Endothelial cell of umbilical vein (primary cell): Measurements from ENCODE around the gene PLEKHA7. TPM values are rescaled to one million over a fixed set of nuclear protein-coding genes. Genes with fewer than 3 reads are reported as not detected.

Source experiments
- BruUV-seq: library from RNA; stranded (reverse); fragments of 400-500 nt; replicated peaks from 2 replicates; lab custom pipeline; 2021; lab: Mats Ljungman, UMichigan
- CTCF ChIA-PET: fragments of 300-600, 350-600 bp; sonication (Branson Sonifier 250); formaldehyde crosslinking; loops from one replicate; lab custom pipeline; 2021; ENCODE audit warnings: antibody characterized with exemption, inconsistent platforms; lab: Charles Lee
- POLR2A ChIA-PET: fragments of 300-600, 350-600 bp; sonication (Branson Sonifier 250); formaldehyde crosslinking; loops from one replicate; lab custom pipeline; 2021; ENCODE audit warnings: antibody characterized with exemption, inconsistent platforms; lab: Charles Lee
- DNase-seq: peaks from one replicate; pipeline ENCODE4 v3.0.0-alpha.2; 2011; ENCODE audit warnings: low read depth, low spot score
- FAIRE-seq: peaks from 2 replicates; lab custom pipeline; 2011; peaks lifted over from hg19 to GRCh38; lab: Jason Lieb, UNC
- H2AFZ ChIP-seq: 2 replicates; pipeline ENCODE4 v1.6.0; 2012; ENCODE audit warnings: low read depth, low read length, control low read depth, inconsistent platforms
- H3K27ac ChIP-seq: 2 replicates; pipeline ENCODE4 v1.5.1; 2011; ENCODE audit warnings: low read depth, mild to moderate bottlenecking, control low read depth, low read length, moderate library complexity; ENCODE audit not compliant: insufficient read depth
- H3K27me3 ChIP-seq, 2 experiments: 2 replicates each; pipeline versions ENCODE4 v1.6.0 to v1.6.1; 2011; ENCODE audit warnings: low read length in 2 of 2, mixed read lengths in 1 of 2; ENCODE audit not compliant: control insufficient read depth in 2 of 2, insufficient read depth in 2 of 2
- H3K36me3 ChIP-seq, 2 experiments: 2 replicates in 1 of 2; 3 replicates in 1 of 2; pipeline ENCODE4 v1.5.1; 2011; ENCODE audit warnings: low read length in 2 of 2, mild to moderate bottlenecking in 1 of 2, moderate library complexity in 1 of 2; ENCODE audit not compliant: control insufficient read depth in 2 of 2, insufficient read depth in 2 of 2; ENCODE audit errors: extremely low read depth in 1 of 2
- H3K4me1 ChIP-seq: 3 replicates; pipeline ENCODE4 v1.5.1; 2011; ENCODE audit warnings: mild to moderate bottlenecking, low read length; ENCODE audit not compliant: control insufficient read depth, insufficient read depth; ENCODE audit errors: extremely low read depth
- H3K4me2 ChIP-seq: 2 replicates; pipeline ENCODE4 v1.6.1; 2011; ENCODE audit warnings: low read length, control low read depth, mixed read lengths; ENCODE audit not compliant: insufficient read depth
- H3K4me3 ChIP-seq, 3 experiments: fragments of 200-600 bp in 1 of 3; sonication (generic), shearing (Covaris generic) in 1 of 3; replicated peaks in 1 of 3; 2 replicates each; pipeline ENCODE4 v1.5.1; 2011 to 2016; ENCODE audit warnings: control low read depth in 3 of 3, low read length in 3 of 3, mild to moderate bottlenecking in 2 of 3, inconsistent platforms in 1 of 3, low read depth in 1 of 3, moderate library complexity in 1 of 3; ENCODE audit not compliant: insufficient read depth in 1 of 3
- H3K79me2 ChIP-seq: 2 replicates; pipeline ENCODE4 v1.6.0; 2012; ENCODE audit warnings: low read length, inconsistent platforms; ENCODE audit not compliant: control insufficient read depth, insufficient read depth
- H3K9ac ChIP-seq: replicated peaks from 2 replicates; pipeline ENCODE3; 2011; ENCODE audit warnings: low read length, control low read depth; ENCODE audit not compliant: insufficient read depth; ENCODE audit errors: extremely low read depth
- H3K9me1 ChIP-seq: replicated peaks from 3 replicates; pipeline ENCODE4 v1.6.0; 2011; ENCODE audit warnings: mild to moderate bottlenecking, low read length; ENCODE audit not compliant: control insufficient read depth, insufficient read depth; ENCODE audit errors: extremely low read depth
- H3K9me3 ChIP-seq: replicated peaks from 2 replicates; pipeline ENCODE4 v1.5.1; 2012; ENCODE audit warnings: low read length, inconsistent platforms; ENCODE audit not compliant: control insufficient read depth, insufficient read depth
- H4K20me1 ChIP-seq: replicated peaks from 2 replicates; pipeline ENCODE3; 2011; ENCODE audit warnings: mild to moderate bottlenecking, low read length; ENCODE audit not compliant: control insufficient read depth, insufficient read depth; ENCODE audit errors: extremely low read depth
- EZH2 ChIP-seq: IDR thresholded peaks from 2 replicates; pipeline ENCODE4 v1.6.1; 2012; ENCODE audit warnings: borderline replicate concordance, low read depth, mild to moderate bottlenecking, moderate library complexity, low read length, inconsistent platforms; ENCODE audit not compliant: severe bottlenecking
- GATA2 ChIP-seq: IDR thresholded peaks from 2 replicates; pipeline ENCODE4 v1.7.0; 2011; ENCODE audit warnings: low read depth, mild to moderate bottlenecking, moderate library complexity, mixed read lengths, low read length; ENCODE audit not compliant: insufficient read length, insufficient read depth
- JUN ChIP-seq: IDR thresholded peaks from 2 replicates; pipeline ENCODE4 v1.6.1; 2011; ENCODE audit warnings: borderline replicate concordance, low read depth; ENCODE audit not compliant: insufficient read length, insufficient read depth
- MYC ChIP-seq: IDR thresholded peaks from one replicate; pipeline ENCODE4 v1.6.1; 2011; ENCODE audit warnings: mild to moderate bottlenecking, low read depth, low read length
- POLR2A ChIP-seq: IDR thresholded peaks from 2 replicates; pipeline ENCODE4 v1.6.1; 2012; ENCODE audit warnings: low read depth, mild to moderate bottlenecking, control low read depth, low read length
- POLR2AphosphoS5 ChIP-seq: IDR thresholded peaks from 2 replicates; pipeline ENCODE4 v1.6.1; 2012; ENCODE audit warnings: low read depth, mild to moderate bottlenecking, control low read depth, low read length, moderate library complexity; ENCODE audit not compliant: insufficient read depth
- dilution Hi-C: fragments of 300-500 bp; cut with MboI; formaldehyde crosslinking; loops from one replicate; pipeline ENCODE4 v1.15.0; 2019; ENCODE audit warnings: low sequenced_read_pairs; ENCODE audit not compliant: extremely low pct_ligation_motif_present
- intact Hi-C: fragments of 100-400 bp; cut with micrococcal nuclease; formaldehyde crosslinking; loops from one replicate; pipeline ENCODE4 v1.10.0; 2022
- polyA plus RNA-seq, 4 experiments: library from polyadenylated mRNA; depleted of rRNA in 3 of 4; stranded (reverse) in 3 of 4; unstranded in 1 of 4; fragments of >200 nt; gene quantifications; 2 replicates each; pipeline versions ENCODE4 v1.2.1 to v1.2.3, GENCODE V29; 2011 to 2012; ENCODE audit warnings: missing spikeins in 1 of 4
- total RNA-seq: library from RNA; stranded (reverse); gene quantifications from 2 replicates; pipeline ENCODE4 v1.2.3, GENCODE V29; 2021
- TF ChIP-seq, protein P1 (sequence below), 2 donors: IDR thresholded peaks; 1 replicate in 1 of 2; 2 replicates in 1 of 2; pipeline ENCODE4 v1.5.1; 2011; ENCODE audit warnings: low read length in 2 of 2, mild to moderate bottlenecking in 2 of 2, moderate library complexity in 2 of 2, control low read depth in 1 of 2, inconsistent platforms in 1 of 2, low read depth in 1 of 2; ENCODE audit not compliant: insufficient read depth in 1 of 2; ENCODE audit errors: extremely low read depth in 1 of 2

The PLEKHA7 gene
- total and polyA plus RNA-seq, 2 donors (not counting 3 experiments of a cell fraction or from before 2014, with no cell fraction given): 1.7 to 3.8 TPM

DNA sequence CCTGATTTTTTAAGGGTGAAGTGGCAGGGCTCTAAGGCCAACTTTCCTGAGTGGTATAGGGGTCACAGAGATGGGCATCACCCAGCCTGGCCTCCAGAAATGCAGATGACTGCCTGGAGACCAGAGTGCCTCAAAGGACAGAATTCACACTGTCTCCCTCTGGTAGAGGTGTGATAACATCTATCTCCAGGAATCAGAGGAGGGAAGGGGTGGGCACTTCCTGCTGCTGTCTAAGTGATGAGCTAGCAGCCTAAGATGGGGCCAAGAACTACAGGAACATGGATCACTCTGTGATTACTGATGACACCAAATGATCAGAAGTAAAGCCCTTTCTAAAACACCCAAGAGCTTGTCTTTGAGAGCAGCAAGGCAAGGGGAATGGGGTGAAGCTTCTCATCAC, 213.8 kb downstream of the PLEKHA7 start:
- no peaks in the 10 kb centered on the region for H3K27me3 ChIP-seq
- dilution Hi-C loops: no loop called here
- peaks cover 6% of the 10 kb centered on the region for H3K4me1 ChIP-seq
- no peak overlapping the region for H3K27ac ChIP-seq
- no peaks in the 10 kb centered on the region for H3K79me2 ChIP-seq
- H2AFZ ChIP-seq: no peak overlapping the region
- H3K36me3 ChIP-seq: no peaks in the 10 kb centered on the region
- no peaks in the 10 kb centered on the region for H3K9me1 ChIP-seq
- TF ChIP-seq EZH2: no peak
- no peak for TF ChIP-seq POLR2AphosphoS5
- TF ChIP-seq GATA2: peak; percentile 83
- no peak for TF ChIP-seq JUN
- TF ChIP-seq, protein P1, sequence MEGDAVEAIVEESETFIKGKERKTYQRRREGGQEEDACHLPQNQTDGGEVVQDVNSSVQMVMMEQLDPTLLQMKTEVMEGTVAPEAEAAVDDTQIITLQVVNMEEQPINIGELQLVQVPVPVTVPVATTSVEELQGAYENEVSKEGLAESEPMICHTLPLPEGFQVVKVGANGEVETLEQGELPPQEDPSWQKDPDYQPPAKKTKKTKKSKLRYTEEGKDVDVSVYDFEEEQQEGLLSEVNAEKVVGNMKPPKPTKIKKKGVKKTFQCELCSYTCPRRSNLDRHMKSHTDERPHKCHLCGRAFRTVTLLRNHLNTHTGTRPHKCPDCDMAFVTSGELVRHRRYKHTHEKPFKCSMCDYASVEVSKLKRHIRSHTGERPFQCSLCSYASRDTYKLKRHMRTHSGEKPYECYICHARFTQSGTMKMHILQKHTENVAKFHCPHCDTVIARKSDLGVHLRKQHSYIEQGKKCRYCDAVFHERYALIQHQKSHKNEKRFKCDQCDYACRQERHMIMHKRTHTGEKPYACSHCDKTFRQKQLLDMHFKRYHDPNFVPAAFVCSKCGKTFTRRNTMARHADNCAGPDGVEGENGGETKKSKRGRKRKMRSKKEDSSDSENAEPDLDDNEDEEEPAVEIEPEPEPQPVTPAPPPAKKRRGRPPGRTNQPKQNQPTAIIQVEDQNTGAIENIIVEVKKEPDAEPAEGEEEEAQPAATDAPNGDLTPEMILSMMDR (IDR thresholded peaks at IDR 0.05; ENCODE audit: extremely low read depth in 1 of 2, insufficient read depth in 1 of 2, low read depth in 1 of 2, low read length in 2 of 2): no peak
- TF ChIP-seq POLR2A: no peak
- TF ChIP-seq MYC: no peak
- DNase-seq (no peak), FAIRE-seq (no peak)
- ChIA-PET POLR2A (no interaction called here), CTCF (interaction anchor here (1.0 to 3.1 kb wide), 5 partner anchors 8 to 20 kb away, joined by 4 to 17 read pairs (median 5); no protein-coding TSS in a partner anchor)
- H3K4me2 ChIP-seq: no peak overlapping the region
- BruUV-seq: no TSS peak
- H3K4me3 ChIP-seq: no peak overlapping the region
- H3K9ac ChIP-seq: no peak overlapping the region
- H3K9me3 ChIP-seq: no peaks in the 10 kb centered on the region
- intact Hi-C loops: no loop called here
- H4K20me1 ChIP-seq: no peaks in the 10 kb centered on the region
